H54 (cell line): ENCODE results near the gene CALML4.

Experiments
- DNase-seq: peaks from one replicate; pipeline ENCODE4 v3.0.0; 2011; ENCODE audit warnings: low spot score, mixed read lengths; ENCODE audit not compliant: insufficient read length
- FAIRE-seq: peaks from 3 replicates; lab custom pipeline; 2011; peaks lifted over from hg19 to GRCh38; lab: Jason Lieb, UNC
- POLR2A ChIP-seq: IDR thresholded peaks from 2 replicates; pipeline ENCODE4 v1.6.1; 2011; ENCODE audit warnings: low read depth, mild to moderate bottlenecking, low read length

The CALML4 gene

GRCh38 chr15:68148039-68148438 lies 57.1 kb downstream of the CALML4 start:
- DNase-seq (no peak), FAIRE-seq (no peak)
- no peak for TF ChIP-seq POLR2A

GRCh38 chr15:68145706-68146105 lies 59.4 kb downstream of the CALML4 start:
- DNase-seq (no peak), FAIRE-seq (no peak)
- TF ChIP-seq POLR2A, result no peak

GRCh38 chr15:68143785-68144184 lies 61.3 kb downstream of the CALML4 start:
- no peak for FAIRE-seq
- no peak for DNase-seq
- TF ChIP-seq POLR2A, result no peak

GRCh38 chr15:68143129-68143528 lies 62.0 kb downstream of the CALML4 start:
- DNase-seq (no peak), FAIRE-seq (no peak)
- no peak for TF ChIP-seq POLR2A
